ENCODE results near the gene ENTPD2.

GRCh38 chr9:137023157-137023556 lies 30.7 kb downstream of the ENTPD2 start:
- TF ChIP-seq, protein P1, sequence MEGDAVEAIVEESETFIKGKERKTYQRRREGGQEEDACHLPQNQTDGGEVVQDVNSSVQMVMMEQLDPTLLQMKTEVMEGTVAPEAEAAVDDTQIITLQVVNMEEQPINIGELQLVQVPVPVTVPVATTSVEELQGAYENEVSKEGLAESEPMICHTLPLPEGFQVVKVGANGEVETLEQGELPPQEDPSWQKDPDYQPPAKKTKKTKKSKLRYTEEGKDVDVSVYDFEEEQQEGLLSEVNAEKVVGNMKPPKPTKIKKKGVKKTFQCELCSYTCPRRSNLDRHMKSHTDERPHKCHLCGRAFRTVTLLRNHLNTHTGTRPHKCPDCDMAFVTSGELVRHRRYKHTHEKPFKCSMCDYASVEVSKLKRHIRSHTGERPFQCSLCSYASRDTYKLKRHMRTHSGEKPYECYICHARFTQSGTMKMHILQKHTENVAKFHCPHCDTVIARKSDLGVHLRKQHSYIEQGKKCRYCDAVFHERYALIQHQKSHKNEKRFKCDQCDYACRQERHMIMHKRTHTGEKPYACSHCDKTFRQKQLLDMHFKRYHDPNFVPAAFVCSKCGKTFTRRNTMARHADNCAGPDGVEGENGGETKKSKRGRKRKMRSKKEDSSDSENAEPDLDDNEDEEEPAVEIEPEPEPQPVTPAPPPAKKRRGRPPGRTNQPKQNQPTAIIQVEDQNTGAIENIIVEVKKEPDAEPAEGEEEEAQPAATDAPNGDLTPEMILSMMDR (IDR thresholded peaks at IDR 0.05), result no peak
- peak in 1 of 2 donors; percentile 69 for TF ChIP-seq EP300 (IDR thresholded peaks at IDR 0.05)

Measured in tibial nerve (tissue), 4 donors.